ENCODE measurements around the gene PLEK.
"Not testable (repeated sequence)": the region's sequence is repeated elsewhere in the genome, so short reads cannot be mapped to it uniquely, and the experiment has no call there.

Gene PLEK

GRCh38 chr2:68352651-68353391 is 12.3 kb upstream of the PLEK start:
- peak; percentile 98 for DNase-seq

GRCh38 chr2:68356599-68357239 is 8.4 kb upstream of the PLEK start:
- DNase-seq, result no peak

GRCh38 chr2:68357605-68358337 is 7.3 kb upstream of the PLEK start:
- DNase-seq, result peak; percentile 95

- DNase-seq, result peak; percentile 35
Measured at GRCh38 chr2:68359889-68360288, 5.2 kb upstream of the PLEK start.

- peak; percentile 95 for DNase-seq
Measured at GRCh38 chr2:68362069-68362468, 3.0 kb upstream of the PLEK start.

GRCh38 chr2:68362749-68363148 is 2.3 kb upstream of the PLEK start:
- DNase-seq, result peak; percentile 42

GRCh38 chr2:68363721-68364120 is 1.4 kb upstream of the PLEK start:
- no peak for DNase-seq

GRCh38 chr2:68366083-68366560 is 1.0 kb downstream of the PLEK start:
- peak; percentile 71 for DNase-seq

GRCh38 chr2:68367953-68368653 is 3.0 kb downstream of the PLEK start:
- DNase-seq, result peak; percentile 71

- no peak for DNase-seq
Measured at GRCh38 chr2:68368654-68369336, 3.7 kb downstream of the PLEK start.

- no peak for DNase-seq
Measured at GRCh38 chr2:68369337-68369734, 4.3 kb downstream of the PLEK start.

- no peak for DNase-seq
Measured at GRCh38 chr2:68371138-68371537, 6.1 kb downstream of the PLEK start.

- DNase-seq, result peak; percentile 58
Measured at GRCh38 chr2:68371581-68371980, 6.5 kb downstream of the PLEK start.

GRCh38 chr2:68372485-68372884 is 7.4 kb downstream of the PLEK start:
- no peak for DNase-seq

GRCh38 chr2:68374184-68374583 is 9.1 kb downstream of the PLEK start:
- no peak for DNase-seq

- peak; percentile 87 for DNase-seq
Measured at GRCh38 chr2:68375582-68375981, 10.5 kb downstream of the PLEK start.

GRCh38 chr2:68377137-68377780 is 12.2 kb downstream of the PLEK start:
- DNase-seq, result no peak

- DNase-seq, result not testable (repeated sequence)
Measured at GRCh38 chr2:68378779-68379178, 13.7 kb downstream of the PLEK start.

GRCh38 chr2:68379184-68379708 is 14.2 kb downstream of the PLEK start:
- DNase-seq, result peak; percentile 46

- no peak for DNase-seq
Measured at GRCh38 chr2:68383778-68384177, 18.7 kb downstream of the PLEK start.

GRCh38 chr2:68384485-68385107 is 19.5 kb downstream of the PLEK start:
- no peak for DNase-seq
